ENCODE results near the gene ABCB9. TPM values are rescaled to one million over a fixed set of nuclear protein-coding genes. Genes with fewer than 3 reads are reported as not detected.

The ABCB9 gene
- total and polyA plus RNA-seq, 2 donors: 2.4 to 6.6 TPM

DNA sequence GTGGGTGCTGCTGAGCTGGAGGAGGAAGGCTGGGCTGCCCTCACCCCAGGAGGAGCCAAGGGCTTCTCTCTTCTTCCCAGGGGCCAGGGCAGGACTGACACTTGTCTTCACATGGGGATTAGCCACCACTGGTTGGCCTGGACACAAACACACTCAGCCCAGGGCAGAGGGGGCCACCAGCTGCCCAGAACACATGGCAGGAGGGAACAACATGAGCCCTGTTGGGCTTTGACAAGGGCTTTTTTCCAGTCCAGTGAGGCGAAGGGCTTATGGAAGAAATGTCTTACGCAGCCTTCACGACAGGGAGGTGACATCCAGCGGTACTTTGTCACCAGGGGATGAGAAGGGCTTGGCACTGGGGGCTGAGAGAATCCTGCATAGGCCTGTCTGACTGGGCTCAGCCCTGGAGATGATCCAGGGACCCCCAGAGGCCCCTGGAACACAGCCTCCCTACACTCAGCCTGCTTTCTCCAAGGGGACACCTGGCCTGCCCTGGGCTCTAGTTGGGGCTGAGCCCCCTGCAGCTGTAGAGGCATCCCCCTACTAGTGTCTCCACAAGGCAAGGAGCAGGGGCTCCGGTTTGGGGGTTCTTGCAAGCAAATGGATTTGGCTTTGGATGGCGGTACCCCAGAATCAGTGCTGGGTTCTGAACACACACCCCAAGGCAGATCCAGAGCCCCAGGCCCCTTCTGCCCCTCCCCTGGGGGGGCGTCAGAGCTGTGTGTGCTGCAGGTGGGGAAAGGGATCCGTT is 33.1 kb upstream of the ABCB9 start:
- 89% methylated on average over 8 of the region's 8 CpGs for WGBS
- no peak for DNase-seq (ENCODE audit: extremely low spot score)
- Histone ChIP-seq H3K4me1 (ENCODE audit: insufficient read depth) (no peaks in the 10 kb centered on the region), H3K36me3 (ENCODE audit: insufficient read depth) (no peaks in the 10 kb centered on the region), H3K27ac (ENCODE audit: low read depth) (no peak overlapping the region), H3K4me3 (ENCODE audit: low read depth, low read length) (no peak overlapping the region)

DNA sequence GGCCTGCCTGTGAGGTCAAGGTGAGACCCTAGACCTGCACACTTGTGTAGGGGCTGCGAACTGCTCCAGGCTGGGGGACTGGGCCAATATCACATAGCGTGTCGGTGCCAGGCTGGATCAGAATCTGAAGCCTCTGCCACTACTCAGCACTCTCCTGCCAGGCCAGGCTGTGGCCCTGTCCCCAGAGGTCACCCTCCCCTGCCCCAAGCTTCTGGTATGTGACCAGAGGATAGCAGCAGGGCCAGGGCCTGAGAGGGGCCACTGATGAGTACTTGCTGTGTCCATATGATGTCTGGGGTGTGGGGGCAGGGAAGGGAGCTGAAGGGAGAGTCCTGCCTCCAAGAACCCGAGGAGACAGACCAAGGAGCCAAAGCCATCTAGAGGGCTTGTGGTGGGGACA is 32.1 kb upstream of the ABCB9 start:
- H3K27ac ChIP-seq (ENCODE audit: low read depth): no peak overlapping the region
- 77% methylated on average over 4 of the region's 4 CpGs for WGBS
- no peak overlapping the region for H3K4me3 ChIP-seq (ENCODE audit: low read depth, low read length)
- no peaks in the 10 kb centered on the region for H3K4me1 ChIP-seq (ENCODE audit: insufficient read depth)
- no peaks in the 10 kb centered on the region for H3K36me3 ChIP-seq (ENCODE audit: insufficient read depth)
- DNase-seq (ENCODE audit: extremely low spot score): no peak

DNA sequence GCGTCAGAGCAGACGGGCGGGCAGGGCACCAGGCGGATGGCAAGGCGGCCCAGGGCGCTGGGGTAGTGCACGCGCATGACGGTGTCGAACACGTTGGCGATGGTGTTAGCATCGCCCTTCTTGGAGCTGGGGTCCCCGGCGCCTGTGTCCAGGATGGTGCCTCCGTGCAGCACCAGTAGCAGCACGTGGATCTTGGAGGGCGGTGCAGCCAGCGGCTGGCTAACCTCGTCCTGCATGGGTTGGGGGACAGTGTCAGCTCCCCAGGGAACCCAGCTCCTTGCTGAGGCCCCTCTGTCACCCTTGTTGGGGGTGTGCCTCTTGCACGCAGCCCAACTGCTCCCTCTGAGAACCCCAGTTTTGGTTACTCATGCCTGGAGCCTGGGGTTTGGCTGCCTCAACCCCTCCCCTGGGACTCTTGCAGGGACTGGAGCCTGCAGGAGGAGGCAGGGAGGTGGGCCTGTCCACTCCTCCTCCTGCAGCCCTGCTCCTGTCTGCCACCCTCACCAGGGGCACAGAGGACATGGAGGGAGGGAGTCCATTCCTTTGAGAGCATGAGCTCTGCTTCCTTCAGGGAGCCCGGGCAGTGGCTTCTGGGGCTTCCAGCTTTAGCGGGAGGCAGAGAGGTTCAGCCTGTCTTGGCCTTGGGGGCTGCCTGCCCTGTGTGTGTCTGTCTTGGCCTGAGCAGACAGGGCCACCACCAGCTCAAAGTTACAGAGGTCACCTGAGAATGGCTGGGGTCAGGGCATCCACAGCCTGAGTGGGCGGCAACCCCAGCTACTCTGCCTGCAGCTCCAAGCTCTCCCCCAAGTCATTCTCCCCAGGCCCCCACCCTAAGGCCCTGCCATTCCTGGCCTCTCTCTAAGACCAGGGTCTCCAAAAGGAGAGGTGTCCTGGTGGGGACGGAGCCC is 31.3 kb upstream of the ABCB9 start:
- WGBS: 94% methylated on average over 25 of the region's 25 CpGs

DNA sequence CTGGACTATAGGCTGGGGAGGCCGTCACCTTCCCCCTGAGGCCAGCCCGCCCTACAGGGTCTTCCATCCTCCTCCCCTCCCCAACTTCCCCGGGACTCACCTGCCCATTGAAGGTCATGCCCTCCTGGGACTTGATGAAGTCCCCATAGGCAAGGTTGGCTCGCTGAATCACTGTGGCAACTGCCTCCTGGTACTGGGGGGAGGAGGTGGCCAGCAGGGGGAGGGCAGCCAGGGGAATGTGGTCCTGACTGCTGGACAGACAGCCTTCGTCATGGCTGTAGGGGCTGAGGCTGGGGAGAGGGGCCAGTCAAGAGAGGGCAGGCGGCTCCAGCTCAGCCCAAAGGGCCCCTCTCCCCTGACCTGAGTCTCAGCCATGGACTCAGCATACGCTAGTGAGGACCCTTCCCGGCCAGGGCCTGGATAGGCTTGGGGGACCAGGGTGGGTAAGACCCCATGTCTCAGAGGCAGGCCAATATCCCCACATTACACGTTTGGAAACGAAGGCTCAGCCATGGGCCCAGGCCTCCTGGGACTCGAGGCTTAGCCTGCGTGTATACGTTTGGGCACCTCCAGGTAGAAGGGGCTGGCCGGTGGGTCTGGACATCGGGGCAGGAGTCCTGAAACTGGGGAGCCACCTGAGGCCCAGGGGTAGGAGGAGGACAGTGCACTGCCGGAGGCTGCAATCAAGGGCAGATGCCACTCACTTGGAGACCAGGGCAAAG is 30.5 kb upstream of the ABCB9 start:
- H3K36me3 ChIP-seq (ENCODE audit: insufficient read depth): no peaks in the 10 kb centered on the region
- H3K27ac ChIP-seq (ENCODE audit: low read depth): no peak overlapping the region
- 93% methylated on average over 16 of the region's 16 CpGs for WGBS
- no peak overlapping the region for H3K4me3 ChIP-seq (ENCODE audit: low read depth, low read length)
- DNase-seq (ENCODE audit: extremely low spot score): no peak
- H3K4me1 ChIP-seq (ENCODE audit: insufficient read depth): no peaks in the 10 kb centered on the region

More for the DNA sequence above, 31.3 kb upstream of the ABCB9 start:
- no peak for DNase-seq (ENCODE audit: extremely low spot score)
- no peaks in the 10 kb centered on the region for H3K4me1 ChIP-seq (ENCODE audit: insufficient read depth)
- H3K27ac ChIP-seq (ENCODE audit: low read depth): no peak overlapping the region
- no peaks in the 10 kb centered on the region for H3K36me3 ChIP-seq (ENCODE audit: insufficient read depth)
- no peak overlapping the region for H3K4me3 ChIP-seq (ENCODE audit: low read depth, low read length)

DNA sequence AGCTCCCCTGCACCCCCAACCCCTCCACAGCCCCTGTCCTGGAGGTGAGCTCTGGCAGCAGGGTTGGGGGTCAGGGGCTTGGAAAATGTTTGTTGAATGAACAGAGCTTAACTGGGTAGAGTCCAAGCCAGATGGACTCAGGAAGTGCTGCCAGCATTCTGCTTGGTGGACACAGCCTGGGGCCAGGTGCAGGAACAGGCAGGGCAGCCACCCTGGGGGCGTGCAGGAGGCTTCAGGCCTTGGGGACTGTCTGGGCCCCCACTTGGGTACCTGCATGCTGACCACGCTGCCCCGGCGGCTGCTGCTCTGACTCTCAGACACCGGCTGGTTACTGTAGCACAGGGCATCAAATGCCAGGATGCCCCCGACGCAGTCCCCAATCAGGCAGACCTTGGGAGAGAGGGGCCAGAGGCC is 29.9 kb upstream of the ABCB9 start:
- Histone ChIP-seq H3K4me1 (ENCODE audit: insufficient read depth) (no peaks in the 10 kb centered on the region), H3K27ac (ENCODE audit: low read depth) (no peak overlapping the region), H3K36me3 (ENCODE audit: insufficient read depth) (no peaks in the 10 kb centered on the region), H3K4me3 (ENCODE audit: low read depth, low read length) (no peak overlapping the region)
- 92% methylated on average over 7 of the region's 7 CpGs for WGBS
- DNase-seq (ENCODE audit: extremely low spot score): no peak

DNA sequence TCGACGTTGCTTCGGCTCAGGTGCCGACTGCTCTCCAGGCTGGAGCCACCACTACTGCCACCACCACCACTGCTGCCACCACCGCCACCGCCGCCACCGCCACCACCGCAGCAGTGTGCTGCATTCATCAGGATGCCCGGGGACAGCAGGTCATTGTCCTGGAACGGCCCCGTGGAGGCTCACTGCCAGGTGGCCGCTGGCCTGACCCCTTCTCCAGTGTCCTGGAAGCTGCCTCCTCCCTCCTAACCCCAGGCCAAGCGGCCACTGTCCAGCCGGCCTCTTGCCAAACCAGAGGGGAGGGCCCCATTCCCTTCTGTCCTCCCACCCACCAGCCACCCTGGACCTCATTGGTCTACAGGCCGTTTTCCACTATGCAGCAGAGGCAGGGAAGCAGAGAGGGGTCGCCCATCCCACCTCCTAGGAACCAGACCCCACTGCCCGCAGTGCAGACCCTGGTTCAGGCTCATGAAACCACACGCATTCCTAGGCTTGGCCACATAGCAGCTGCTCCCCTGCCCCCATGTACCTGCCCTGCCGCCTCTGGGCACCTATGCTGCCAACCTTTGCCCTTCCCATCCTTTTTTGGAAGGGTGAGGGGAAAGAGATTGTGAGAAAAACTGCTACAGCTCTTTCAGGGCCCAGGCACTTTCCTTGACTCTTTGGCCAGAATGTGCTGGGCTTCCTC is 29.4 kb upstream of the ABCB9 start:
- H3K4me1 ChIP-seq (ENCODE audit: insufficient read depth): no peaks in the 10 kb centered on the region
- WGBS: 81% methylated on average over 20 of the region's 20 CpGs
- DNase-seq (ENCODE audit: extremely low spot score): no peak
- no peak overlapping the region for H3K27ac ChIP-seq (ENCODE audit: low read depth)
- no peak overlapping the region for H3K4me3 ChIP-seq (ENCODE audit: low read depth, low read length)
- no peaks in the 10 kb centered on the region for H3K36me3 ChIP-seq (ENCODE audit: insufficient read depth)

DNA sequence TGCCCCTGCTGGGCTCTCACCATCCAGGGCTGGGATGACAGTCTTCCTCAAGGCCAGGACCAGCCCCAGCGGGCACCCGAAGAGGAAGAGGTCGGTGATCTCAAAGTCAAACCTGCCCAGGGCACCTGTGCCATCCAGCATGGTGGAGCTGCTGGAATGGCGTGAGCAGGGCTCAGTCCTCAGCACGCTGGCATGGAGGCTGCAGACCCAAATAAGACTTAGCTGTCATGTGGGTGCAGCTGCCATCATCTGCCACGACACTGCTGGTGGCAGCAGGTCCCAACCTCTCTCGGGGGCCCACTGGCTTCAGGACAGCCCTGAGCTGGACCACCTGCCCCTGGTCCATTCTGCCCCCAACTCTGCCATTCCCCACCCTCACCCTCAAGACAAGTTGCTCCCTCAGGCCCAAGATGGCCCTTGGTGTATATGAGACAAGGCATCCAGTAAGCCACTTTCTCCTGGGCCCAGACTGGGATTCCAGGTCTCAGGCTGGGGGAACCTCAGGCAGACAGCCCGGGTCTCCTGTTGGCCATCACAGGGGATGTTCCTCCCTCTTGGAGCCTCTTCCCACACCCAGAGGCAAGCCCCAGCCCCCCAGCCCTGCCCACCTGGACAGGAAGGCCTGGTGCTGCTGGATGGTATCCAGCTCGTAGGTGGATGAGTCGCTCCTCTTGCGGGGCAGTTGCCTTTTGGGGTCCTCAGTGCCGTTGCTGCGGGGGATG is 28.7 kb upstream of the ABCB9 start:
- Histone ChIP-seq H3K36me3 (ENCODE audit: insufficient read depth) (no peaks in the 10 kb centered on the region), H3K27ac (ENCODE audit: low read depth) (no peak overlapping the region), H3K4me3 (ENCODE audit: low read depth, low read length) (no peak overlapping the region), H3K4me1 (ENCODE audit: insufficient read depth) (no peaks in the 10 kb centered on the region)
- WGBS: 93% methylated on average over 13 of the region's 13 CpGs
- no peak for DNase-seq (ENCODE audit: extremely low spot score)

DNA sequence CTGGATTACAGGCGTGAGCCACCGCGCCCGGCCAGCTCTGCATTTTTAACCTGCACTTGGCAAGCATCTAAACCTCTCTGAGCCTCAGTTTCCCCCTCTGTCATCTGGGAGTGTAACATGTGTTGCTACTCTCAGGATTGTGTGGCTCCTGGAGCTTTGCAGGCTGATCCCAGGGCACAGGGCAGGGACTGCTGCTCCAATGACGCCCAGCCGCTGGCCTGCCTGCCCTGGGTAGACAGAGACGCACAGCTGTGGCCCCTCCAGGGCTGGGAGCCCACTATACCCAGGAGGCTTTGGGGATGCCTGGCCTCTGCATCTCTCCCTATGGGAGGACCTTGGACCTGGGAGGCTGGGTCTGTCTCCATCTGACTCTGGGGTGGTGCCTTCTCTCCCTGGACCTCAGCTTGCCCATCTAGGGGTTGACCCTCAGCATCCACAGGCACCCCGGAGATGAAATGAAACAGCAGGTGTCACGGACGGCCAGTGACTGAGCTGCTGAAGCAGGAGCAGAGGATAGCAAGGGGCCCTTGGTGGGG is 27.9 kb upstream of the ABCB9 start:
- Histone ChIP-seq H3K4me1 (ENCODE audit: insufficient read depth) (no peaks in the 10 kb centered on the region), H3K36me3 (ENCODE audit: insufficient read depth) (no peaks in the 10 kb centered on the region), H3K27ac (ENCODE audit: low read depth) (no peak overlapping the region), H3K4me3 (ENCODE audit: low read depth, low read length) (no peak overlapping the region)
- WGBS: 95% methylated on average over 10 of the region's 10 CpGs
- no peak for DNase-seq (ENCODE audit: extremely low spot score)

DNA sequence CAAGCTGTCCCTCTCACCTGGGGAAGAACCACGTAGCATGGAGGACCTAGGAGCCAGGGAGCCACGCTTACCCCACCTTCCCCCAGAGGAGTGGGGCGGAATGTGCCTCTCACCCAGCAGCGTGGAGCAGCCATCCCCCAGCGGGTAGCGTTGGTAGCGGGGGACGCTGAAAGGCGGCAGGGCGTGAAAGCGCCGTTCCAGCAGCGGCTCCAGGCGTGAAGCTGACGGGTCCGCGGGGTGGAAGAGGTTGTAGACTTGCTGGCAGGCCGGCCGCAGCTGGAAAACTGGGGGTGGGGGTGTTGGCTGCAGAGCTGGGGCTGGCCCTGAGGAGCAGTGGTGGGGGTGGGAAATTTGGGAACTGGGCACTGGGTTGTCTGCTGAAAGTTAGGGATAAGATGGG is 26.1 kb upstream of the ABCB9 start:
- Histone ChIP-seq H3K4me1 (ENCODE audit: insufficient read depth) (no peaks in the 10 kb centered on the region), H3K4me3 (ENCODE audit: low read depth, low read length) (no peak overlapping the region), H3K27ac (ENCODE audit: low read depth) (no peak overlapping the region), H3K36me3 (ENCODE audit: insufficient read depth) (no peaks in the 10 kb centered on the region)
- WGBS: 72% methylated on average over 19 of the region's 19 CpGs
- DNase-seq (ENCODE audit: extremely low spot score): no peak

DNA sequence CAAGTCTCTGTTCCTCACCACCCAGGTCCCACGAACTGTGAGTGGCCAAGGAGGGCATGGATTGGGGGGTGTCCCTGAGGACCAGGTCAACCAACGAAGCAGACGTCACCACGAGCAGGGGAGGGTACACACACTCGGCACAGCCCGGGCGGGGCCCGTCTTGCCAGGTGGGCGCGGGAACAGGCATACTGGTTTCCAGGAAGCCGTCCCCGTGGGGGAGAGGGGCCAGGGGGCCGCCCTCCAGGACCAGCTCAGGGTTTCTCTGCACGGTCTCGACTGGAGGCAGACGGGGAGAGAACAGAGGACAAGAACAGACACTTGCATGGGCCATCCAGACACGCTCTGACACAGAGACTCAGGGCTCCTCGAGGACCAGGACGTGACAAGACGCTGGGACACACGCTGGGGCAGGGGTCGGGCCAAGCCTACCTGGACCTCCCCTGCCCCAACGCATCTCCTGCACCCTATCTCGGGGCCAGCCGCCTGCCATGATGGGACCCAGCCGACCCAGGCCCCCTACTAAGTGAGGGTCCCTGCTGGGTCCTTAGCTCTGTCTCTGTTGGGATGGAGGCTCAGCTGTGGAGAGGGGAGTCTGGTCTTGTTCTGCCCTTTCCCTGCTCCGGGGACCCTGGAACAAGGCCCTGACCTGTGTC is 25.5 kb upstream of the ABCB9 start:
- DNase-seq (ENCODE audit: extremely low spot score): no peak
- whole genome bisulfite sequencing: 88% methylated on average over 27 of the region's 27 CpGs

DNA sequence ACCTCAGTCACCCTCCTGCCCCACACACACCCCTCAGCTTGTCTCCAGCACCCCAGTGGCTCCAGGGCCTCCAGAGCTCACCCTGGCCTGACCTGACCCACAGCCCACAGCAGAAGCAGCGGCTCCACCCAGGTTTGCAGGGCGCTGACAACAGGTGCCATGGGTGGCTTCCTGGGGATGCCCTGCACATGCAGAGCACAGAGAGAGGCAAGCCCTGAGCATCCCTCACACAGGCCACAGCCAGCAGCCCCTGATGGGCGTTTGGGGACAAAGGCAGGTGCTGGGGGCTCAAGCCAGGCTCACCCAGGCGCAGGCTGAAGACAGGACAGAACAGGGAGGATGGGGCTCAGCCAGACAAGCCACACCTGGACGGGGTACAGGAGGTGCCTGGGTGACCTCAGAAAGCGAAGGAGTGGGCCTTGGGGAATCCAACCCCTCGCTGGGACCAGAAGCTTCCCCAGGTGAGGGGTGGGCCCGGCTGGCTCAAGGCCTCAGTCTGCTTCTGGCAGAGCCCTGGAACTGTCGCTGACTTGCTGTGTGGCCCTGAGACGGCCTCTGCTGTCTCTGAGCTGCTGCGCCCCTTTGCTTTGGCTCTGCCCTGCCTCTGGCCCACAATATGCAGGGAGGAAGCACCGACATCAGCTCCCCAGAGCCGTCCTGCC is 24.8 kb upstream of the ABCB9 start:
- Histone ChIP-seq H3K27ac (ENCODE audit: low read depth) (no peak overlapping the region), H3K4me3 (ENCODE audit: low read depth, low read length) (no peak overlapping the region), H3K36me3 (ENCODE audit: insufficient read depth) (no peaks in the 10 kb centered on the region), H3K4me1 (ENCODE audit: insufficient read depth) (no peaks in the 10 kb centered on the region)
- 92% methylated on average over 13 of the region's 13 CpGs for WGBS
- DNase-seq (ENCODE audit: extremely low spot score): no peak

More for the DNA sequence above, 25.5 kb upstream of the ABCB9 start:
- Histone ChIP-seq H3K36me3 (ENCODE audit: insufficient read depth) (no peaks in the 10 kb centered on the region), H3K4me3 (ENCODE audit: low read depth, low read length) (no peak overlapping the region), H3K4me1 (ENCODE audit: insufficient read depth) (no peaks in the 10 kb centered on the region), H3K27ac (ENCODE audit: low read depth) (no peak overlapping the region)

DNA sequence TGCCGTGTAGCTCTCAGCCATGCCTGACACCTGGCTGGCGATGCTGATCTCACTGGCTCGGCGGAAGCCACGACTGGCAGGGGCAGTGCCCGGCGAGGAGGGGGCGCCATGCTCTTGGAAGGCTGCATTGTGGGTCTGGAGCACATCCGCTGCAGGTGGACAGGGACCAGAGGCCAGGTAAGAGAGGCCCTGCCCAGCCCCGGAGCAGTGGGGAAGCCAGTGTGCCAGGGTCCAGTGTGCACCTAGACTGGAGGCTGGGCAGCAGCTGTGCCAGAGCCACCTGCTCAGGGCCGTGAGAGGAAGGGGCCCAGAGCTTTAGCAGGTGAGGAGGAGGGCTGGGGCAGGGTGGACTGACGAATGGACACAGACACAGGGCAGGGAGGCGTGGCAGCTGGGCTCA is 24.3 kb upstream of the ABCB9 start:
- no peak for DNase-seq (ENCODE audit: extremely low spot score)
- no peaks in the 10 kb centered on the region for H3K36me3 ChIP-seq (ENCODE audit: insufficient read depth)
- H3K4me3 ChIP-seq (ENCODE audit: low read depth, low read length): no peak overlapping the region
- H3K4me1 ChIP-seq (ENCODE audit: insufficient read depth): no peaks in the 10 kb centered on the region
- H3K27ac ChIP-seq (ENCODE audit: low read depth): no peak overlapping the region
- 91% methylated on average over 13 of the region's 13 CpGs for WGBS
